Osteoblast (primary cell): ENCODE data around the gene ARHGAP32. TPM values are rescaled to one million over a fixed set of nuclear protein-coding genes. Genes with fewer than 3 reads are reported as not detected.

Experiments used
- DNase-seq: peaks from one replicate; pipeline ENCODE4 v3.0.0; 2011; ENCODE audit warnings: low spot score, mixed read lengths; ENCODE audit not compliant: insufficient read length; ENCODE audit errors: missing footprints
- H2AFZ ChIP-seq: 2 replicates; pipeline ENCODE4 v1.6.0; 2011; ENCODE audit warnings: mild to moderate bottlenecking, low read length
- H3K27ac ChIP-seq: 2 replicates; pipeline ENCODE4 v1.5.1; 2011; ENCODE audit warnings: mild to moderate bottlenecking, low read depth, low read length, moderate library complexity
- H3K27me3 ChIP-seq: 2 replicates; pipeline ENCODE4 v1.6.0; 2012; ENCODE audit warnings: mild to moderate bottlenecking, control low read depth, inconsistent platforms, low read length, moderate library complexity; ENCODE audit not compliant: insufficient read depth
- H3K36me3 ChIP-seq: 2 replicates; pipeline ENCODE4 v1.5.1; 2011; ENCODE audit warnings: mild to moderate bottlenecking, low read length, control low read depth, moderate library complexity; ENCODE audit not compliant: insufficient read depth
- H3K4me1 ChIP-seq: 2 replicates; pipeline ENCODE4 v1.5.1; 2011; ENCODE audit warnings: mild to moderate bottlenecking, low read length, control low read depth, moderate library complexity; ENCODE audit not compliant: insufficient read depth
- H3K4me2 ChIP-seq: 2 replicates; pipeline ENCODE4 v1.6.0; 2011; ENCODE audit warnings: mild to moderate bottlenecking, low read length; ENCODE audit not compliant: insufficient read depth
- H3K4me3 ChIP-seq: fragments of 200-600 bp; sonication (generic); 3 replicates; pipeline ENCODE4 v1.5.1; 2012; ENCODE audit warnings: mild to moderate bottlenecking, low read length, inconsistent platforms; ENCODE audit not compliant: insufficient read depth
- H3K79me2 ChIP-seq: 2 replicates; pipeline ENCODE4 v1.6.0; 2012; ENCODE audit warnings: mild to moderate bottlenecking, low read length, control low read depth, inconsistent platforms; ENCODE audit not compliant: insufficient read depth
- H3K9me3 ChIP-seq: 2 replicates; pipeline ENCODE4 v1.5.1; 2011; ENCODE audit warnings: low read depth, low read length, control low read depth
- H4K20me1 ChIP-seq: 2 replicates; pipeline ENCODE4 v1.6.0; 2012; ENCODE audit warnings: mild to moderate bottlenecking, low read length, control low read depth; ENCODE audit not compliant: insufficient read depth
- total RNA-seq: library from RNA; depleted of rRNA; stranded (reverse); fragments of >200 nt; gene quantifications from 2 replicates; pipeline ENCODE4 v1.2.3, GENCODE V29; 2012
- TF ChIP-seq, protein P1 (sequence below): IDR thresholded peaks from 2 replicates; pipeline ENCODE4 v1.5.1; 2011; ENCODE audit warnings: mild to moderate bottlenecking, low read depth, low read length, moderate library complexity; ENCODE audit errors: extremely low read depth

The ARHGAP32 gene
- 25.3 and 33.6 TPM in 2 replicates for total RNA-seq

DNA sequence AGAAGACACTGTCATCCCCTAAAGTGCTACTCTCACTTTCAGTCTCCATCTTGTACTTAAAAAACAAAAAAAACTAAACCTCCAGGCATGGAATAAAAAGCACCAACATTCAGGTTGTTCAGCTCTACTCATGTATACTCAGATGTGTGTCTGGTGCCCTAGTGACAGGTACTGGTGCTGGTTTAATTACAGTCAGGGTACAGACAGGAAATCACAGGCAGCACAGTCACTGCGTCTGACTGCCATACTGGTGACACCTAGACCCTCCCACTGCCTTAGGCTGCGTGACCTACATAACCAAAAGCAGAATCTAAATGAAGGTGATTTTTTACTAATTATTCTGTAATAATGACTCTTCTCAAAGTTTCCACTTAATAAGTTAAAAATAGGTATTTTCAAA is at the start of gene ARHGAP32:
ARHGAP32 (minus strand) TSS at position 176 of the 400 bp plus-strand sequence; CDS start at position 49, 127 bp downstream.
- Histone ChIP-seq H3K79me2 (peaks cover 15% of the 10 kb centered on the region), H3K4me1 (peaks cover 8% of the 10 kb centered on the region), H2AFZ (no peak within 1 kb of the TSS), H3K27ac (no peak within 1 kb of the TSS), H3K36me3 (no peaks in the 10 kb centered on the region), H4K20me1 (no peaks in the 10 kb centered on the region), H3K9me3 (no peaks in the 10 kb centered on the region), H3K4me3 (no peak within 1 kb of the TSS), H3K27me3 (no peaks in the 10 kb centered on the region), H3K4me2 (no peak within 1 kb of the TSS)
- TF ChIP-seq, protein P1, sequence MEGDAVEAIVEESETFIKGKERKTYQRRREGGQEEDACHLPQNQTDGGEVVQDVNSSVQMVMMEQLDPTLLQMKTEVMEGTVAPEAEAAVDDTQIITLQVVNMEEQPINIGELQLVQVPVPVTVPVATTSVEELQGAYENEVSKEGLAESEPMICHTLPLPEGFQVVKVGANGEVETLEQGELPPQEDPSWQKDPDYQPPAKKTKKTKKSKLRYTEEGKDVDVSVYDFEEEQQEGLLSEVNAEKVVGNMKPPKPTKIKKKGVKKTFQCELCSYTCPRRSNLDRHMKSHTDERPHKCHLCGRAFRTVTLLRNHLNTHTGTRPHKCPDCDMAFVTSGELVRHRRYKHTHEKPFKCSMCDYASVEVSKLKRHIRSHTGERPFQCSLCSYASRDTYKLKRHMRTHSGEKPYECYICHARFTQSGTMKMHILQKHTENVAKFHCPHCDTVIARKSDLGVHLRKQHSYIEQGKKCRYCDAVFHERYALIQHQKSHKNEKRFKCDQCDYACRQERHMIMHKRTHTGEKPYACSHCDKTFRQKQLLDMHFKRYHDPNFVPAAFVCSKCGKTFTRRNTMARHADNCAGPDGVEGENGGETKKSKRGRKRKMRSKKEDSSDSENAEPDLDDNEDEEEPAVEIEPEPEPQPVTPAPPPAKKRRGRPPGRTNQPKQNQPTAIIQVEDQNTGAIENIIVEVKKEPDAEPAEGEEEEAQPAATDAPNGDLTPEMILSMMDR = no peak
- no peak for DNase-seq

DNA sequence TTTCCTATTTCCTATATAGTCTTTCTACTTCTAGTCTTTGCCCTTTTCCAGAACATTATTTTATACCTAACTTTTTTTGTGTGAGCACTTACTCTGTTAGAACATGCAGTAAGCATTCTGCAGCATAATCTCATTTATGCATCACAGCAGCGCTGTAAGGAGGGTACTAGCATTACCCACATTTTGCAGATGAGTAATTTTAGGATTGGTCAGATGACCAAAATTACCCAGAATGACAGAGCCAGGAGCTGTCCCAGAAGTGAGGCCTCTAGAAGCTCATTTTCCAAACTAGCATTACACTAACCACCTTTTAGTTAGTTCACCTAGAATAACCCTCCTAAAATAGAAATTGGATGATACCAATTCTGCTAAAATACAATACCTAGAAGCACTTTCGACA is 47.1 kb upstream of the ARHGAP32 start:
- Histone ChIP-seq H4K20me1 (peaks cover 3% of the 10 kb centered on the region), H3K4me3 (no peak overlapping the region), H3K79me2 (peaks cover 11% of the 10 kb centered on the region), H3K36me3 (no peaks in the 10 kb centered on the region), H3K9me3 (no peaks in the 10 kb centered on the region), H3K27ac (no peak overlapping the region), H2AFZ (no peak overlapping the region), H3K4me1 (no peaks in the 10 kb centered on the region), H3K4me2 (no peak overlapping the region), H3K27me3 (no peaks in the 10 kb centered on the region)
- TF ChIP-seq, protein P1 = no peak
- no peak for DNase-seq

DNA sequence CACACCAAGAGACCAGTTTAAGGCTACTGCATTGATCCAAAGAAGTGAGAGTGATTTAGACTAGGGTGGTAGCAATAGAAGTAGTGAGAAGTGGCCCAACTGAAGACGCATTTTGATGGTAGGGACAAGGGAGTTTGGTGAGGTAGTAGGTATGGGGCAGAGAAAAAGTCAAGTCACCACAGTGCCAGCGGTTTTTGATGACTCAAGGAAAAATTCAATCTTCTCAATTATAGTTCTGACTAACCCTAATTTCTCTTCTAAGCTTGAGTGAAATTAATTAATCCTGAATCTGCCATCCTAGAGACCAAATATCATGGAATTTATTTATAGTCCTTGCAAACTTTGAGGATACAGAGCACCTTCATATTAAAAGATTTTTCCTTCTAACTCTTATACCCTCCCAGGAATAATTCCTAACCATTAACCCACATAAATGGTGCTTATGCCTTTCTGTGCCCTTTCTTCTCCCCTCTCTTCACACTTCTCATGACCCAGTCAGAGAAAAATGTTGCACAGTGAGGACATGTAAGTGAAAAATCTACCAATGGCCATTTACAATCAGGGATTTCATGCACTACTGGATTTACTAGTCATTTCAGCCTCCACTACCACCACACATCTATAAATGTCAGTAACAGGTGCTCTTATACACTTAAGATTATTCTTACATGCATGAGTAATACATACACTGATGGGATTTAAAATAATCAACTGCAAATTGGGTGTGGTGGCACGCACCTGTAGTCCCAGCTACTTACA is 45.9 kb upstream of the ARHGAP32 start:
- Histone ChIP-seq H3K27me3 (no peaks in the 10 kb centered on the region), H3K4me1 (no peaks in the 10 kb centered on the region), H3K36me3 (no peaks in the 10 kb centered on the region), H2AFZ (no peak overlapping the region), H3K4me2 (no peak overlapping the region), H4K20me1 (peaks cover 3% of the 10 kb centered on the region), H3K27ac (no peak overlapping the region), H3K9me3 (no peaks in the 10 kb centered on the region), H3K79me2 (peaks cover 4% of the 10 kb centered on the region), H3K4me3 (no peak overlapping the region)
- DNase-seq = no peak
- TF ChIP-seq, protein P1 = no peak

DNA sequence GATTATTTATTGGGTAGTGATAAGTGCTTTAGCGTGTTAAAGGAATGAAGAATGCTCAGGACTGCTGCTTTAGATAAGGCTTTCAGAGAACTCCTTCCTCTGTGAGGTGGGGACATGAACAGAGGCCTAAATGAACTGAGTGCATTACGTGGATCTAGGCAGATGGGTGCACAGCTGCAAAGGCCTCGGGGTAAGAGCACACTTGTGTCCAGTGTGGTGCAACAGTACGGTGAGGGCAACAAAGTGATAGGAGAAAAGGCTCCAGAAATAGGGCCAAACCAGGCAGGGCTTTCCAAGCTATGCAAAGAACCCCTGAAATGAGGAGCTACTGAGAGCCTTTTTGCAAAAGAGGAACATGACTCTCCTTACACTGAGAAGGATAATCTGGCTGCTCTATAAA is 45.3 kb upstream of the ARHGAP32 start:
- Histone ChIP-seq H2AFZ (no peak overlapping the region), H3K4me2 (no peak overlapping the region), H3K4me3 (no peak overlapping the region), H3K4me1 (no peaks in the 10 kb centered on the region), H3K9me3 (no peaks in the 10 kb centered on the region), H3K27me3 (no peaks in the 10 kb centered on the region), H3K27ac (no peak overlapping the region), H3K79me2 (no peaks in the 10 kb centered on the region), H4K20me1 (peaks cover 3% of the 10 kb centered on the region), H3K36me3 (no peaks in the 10 kb centered on the region)
- no peak for DNase-seq
- TF ChIP-seq, protein P1 = no peak
